Esophagus squamous epithelium (tissue), 5 donors: Measurements from ENCODE around the gene SNX32. TPM values are rescaled to one million over a fixed set of nuclear protein-coding genes. Genes with fewer than 3 reads are reported as not detected.

ENCODE experiments used
- DNase-seq: peaks from one replicate; lab custom pipeline; 2025; lab: John Stamatoyannopoulos, UW
- H3K27ac ChIP-seq, 4 donors: fragments of 200-600 bp; sonication (generic); one replicate each; pipeline ENCODE4 v1.5.1; 2016 to 2019; ENCODE audit warnings: mild to moderate bottlenecking in 1 of 4
- H3K27me3 ChIP-seq, 4 donors: fragments of 200-600 bp; sonication (generic); 1 replicate in 3 of 4; 2 replicates in 1 of 4; pipeline versions ENCODE4 v1.5.1 to v1.6.0; 2017 to 2021; ENCODE audit warnings: antibody characterized with exemption in 1 of 4
- H3K36me3 ChIP-seq, 3 donors: fragments of 200-600 bp; sonication (generic); one replicate each; pipeline ENCODE4 v1.5.1; 2016 to 2019
- H3K4me1 ChIP-seq, 3 donors: fragments of 200-600 bp; sonication (generic); one replicate each; pipeline ENCODE4 v1.5.1; 2017 to 2019
- H3K4me3 ChIP-seq, 4 donors: fragments of 200-600 bp; sonication (generic); 1 replicate in 3 of 4; 2 replicates in 1 of 4; pipeline ENCODE4 v1.5.1; 2016 to 2019; ENCODE audit warnings: mild to moderate bottlenecking in 2 of 4, moderate library complexity in 1 of 4
- H3K9me3 ChIP-seq, 3 donors: fragments of 200-600 bp; sonication (generic); one replicate each; pipeline ENCODE4 v1.5.1; 2016 to 2019
- POLR2A ChIP-seq, 4 donors: fragments of 450-650 bp; IDR thresholded peaks; one replicate each; pipeline ENCODE4 v1.6.1; 2017; ENCODE audit warnings: antibody characterized with exemption in 4 of 4, mild to moderate bottlenecking in 4 of 4, moderate library complexity in 3 of 4
- WGBS, 2 donors: methylation state at CpG; one replicate each; pipeline ENCODE4 v1.1.5; 2018; 5-methylcytosine and 5-hydroxymethylcytosine counted together
- intact Hi-C: fragments of 100-400 bp; cut with DNase I; formaldehyde crosslinking; loops from one replicate; pipeline ENCODE4 v1.15.0; 2022
- total RNA-seq, 4 donors: library from RNA; depleted of rRNA; stranded (reverse); fragments of >200 nt; gene quantifications; one replicate each; pipeline ENCODE4 v1.1.0, GENCODE V29; 2016
- TF ChIP-seq, protein P1 (sequence below), 6 experiments: fragments of 450-650 bp in 4 of 6; fragments of 200-600 bp in 2 of 6; sonication (generic) in 2 of 6; IDR thresholded peaks; one replicate each; pipeline ENCODE4 v1.5.1; 2016 to 2019; ENCODE audit warnings: antibody characterized with exemption in 6 of 6, mild to moderate bottlenecking in 4 of 6, moderate library complexity in 4 of 6
- donor health status: DM: yes; HTN: yes; CAD: no.

SNX32 gene
- total RNA-seq, 4 donors from 2014 or later = 0.38 TPM; not detected in 3

GRCh38 chr11:65859095-65859811 is 25.5 kb downstream of the SNX32 start:
- TF ChIP-seq, protein P1, sequence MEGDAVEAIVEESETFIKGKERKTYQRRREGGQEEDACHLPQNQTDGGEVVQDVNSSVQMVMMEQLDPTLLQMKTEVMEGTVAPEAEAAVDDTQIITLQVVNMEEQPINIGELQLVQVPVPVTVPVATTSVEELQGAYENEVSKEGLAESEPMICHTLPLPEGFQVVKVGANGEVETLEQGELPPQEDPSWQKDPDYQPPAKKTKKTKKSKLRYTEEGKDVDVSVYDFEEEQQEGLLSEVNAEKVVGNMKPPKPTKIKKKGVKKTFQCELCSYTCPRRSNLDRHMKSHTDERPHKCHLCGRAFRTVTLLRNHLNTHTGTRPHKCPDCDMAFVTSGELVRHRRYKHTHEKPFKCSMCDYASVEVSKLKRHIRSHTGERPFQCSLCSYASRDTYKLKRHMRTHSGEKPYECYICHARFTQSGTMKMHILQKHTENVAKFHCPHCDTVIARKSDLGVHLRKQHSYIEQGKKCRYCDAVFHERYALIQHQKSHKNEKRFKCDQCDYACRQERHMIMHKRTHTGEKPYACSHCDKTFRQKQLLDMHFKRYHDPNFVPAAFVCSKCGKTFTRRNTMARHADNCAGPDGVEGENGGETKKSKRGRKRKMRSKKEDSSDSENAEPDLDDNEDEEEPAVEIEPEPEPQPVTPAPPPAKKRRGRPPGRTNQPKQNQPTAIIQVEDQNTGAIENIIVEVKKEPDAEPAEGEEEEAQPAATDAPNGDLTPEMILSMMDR (IDR thresholded peaks at IDR 0.05) = peak in 1 of 6 experiments; percentile 25
- peak in 3 of 4 donors; percentile 87 to 96 (median 93) for TF ChIP-seq POLR2A (IDR thresholded peaks at IDR 0.05)
- WGBS, 2 donors = 1% methylated on average over 14 to 30 of the region's 46 CpGs

GRCh38 chr11:65859812-65860277 is 26.1 kb downstream of the SNX32 start:
- Histone ChIP-seq H3K27ac (peak overlapping the region; percentile 96 to 98 (median 97)), H3K4me1 (peaks cover 27 to 74% (median 34%) of the 10 kb centered on the region in 3 donors)
- intact Hi-C loops = no loop called here

More at GRCh38 chr11:65859095-65859811, 25.5 kb downstream of the SNX32 start:
- H3K27me3 ChIP-seq = no peaks in the 10 kb centered on the region
- no peaks in the 10 kb centered on the region for H3K9me3 ChIP-seq
- H3K36me3 ChIP-seq = peaks cover 16 to 50% (median 38%) of the 10 kb centered on the region in 3 donors
- H3K27ac ChIP-seq = peak overlapping the region; percentile 96 to 98 (median 97)
- H3K4me1 ChIP-seq = peaks cover 27 to 80% (median 34%) of the 10 kb centered on the region in 3 donors
- DNase-seq = peak; percentile 98
- H3K4me3 ChIP-seq = peak overlapping the region; percentile 83 to 94 (median 86)
- intact Hi-C loops = no loop called here

GRCh38 chr11:65860278-65861164 is 26.8 kb downstream of the SNX32 start, which contains the start of gene MUS81:
Gene MUS81, plus strand, starts transcription at chr11:65860433. Its CDS starts 321 bp downstream, at chr11:65860754.
- H3K27ac ChIP-seq = peak within 1 kb of the TSS; percentile 96 to 98 (median 97)
- TF ChIP-seq, protein P1 (IDR thresholded peaks at IDR 0.05) = peak; percentile 74 to 95 (median 92)
- TF ChIP-seq POLR2A (IDR thresholded peaks at IDR 0.05) = peak in 3 of 4 donors; percentile 33 to 77 (median 75)
- peaks cover 27 to 68% (median 29%) of the 10 kb centered on the region in 3 donors for H3K4me1 ChIP-seq
- H3K9me3 ChIP-seq = no peaks in the 10 kb centered on the region
- peak within 1 kb of the TSS; percentile 83 to 94 (median 86) for H3K4me3 ChIP-seq
- 0 to 1% methylated on average over 14 to 22 of the region's 78 CpGs for WGBS, 2 donors
- no peaks in the 10 kb centered on the region for H3K27me3 ChIP-seq
- peaks cover 17 to 50% (median 38%) of the 10 kb centered on the region in 3 donors for H3K36me3 ChIP-seq
- peak; percentile 84 for DNase-seq
- intact Hi-C loops = no loop called here

More at GRCh38 chr11:65859812-65860277, 26.1 kb downstream of the SNX32 start:
- no peaks in the 10 kb centered on the region for H3K27me3 ChIP-seq
- no peak for TF ChIP-seq POLR2A (IDR thresholded peaks at IDR 0.05)
- TF ChIP-seq, protein P1 (IDR thresholded peaks at IDR 0.05) = no peak
- no peaks in the 10 kb centered on the region for H3K9me3 ChIP-seq
- peak overlapping the region; percentile 83 to 94 (median 86) for H3K4me3 ChIP-seq
- no peak for DNase-seq
- WGBS, 2 donors = 0 to 2% methylated on average over 16 of the region's 16 CpGs
- H3K36me3 ChIP-seq = peaks cover 17 to 50% (median 38%) of the 10 kb centered on the region in 3 donors

- 0 to 7% methylated on average over 3 to 10 of the region's 14 CpGs for WGBS, 2 donors
- H3K27ac ChIP-seq = peak overlapping the region; percentile 96 to 98 (median 97)
- H3K9me3 ChIP-seq = no peaks in the 10 kb centered on the region
- peak overlapping the region; percentile 83 to 94 (median 86) for H3K4me3 ChIP-seq
- peaks cover 17 to 50% (median 39%) of the 10 kb centered on the region in 3 donors for H3K36me3 ChIP-seq
- intact Hi-C loops = no loop called here
- no peak for DNase-seq
- no peak for TF ChIP-seq POLR2A (IDR thresholded peaks at IDR 0.05)
- TF ChIP-seq, protein P1 (IDR thresholded peaks at IDR 0.05) = no peak
- peaks cover 23 to 61% (median 26%) of the 10 kb centered on the region in 3 donors for H3K4me1 ChIP-seq
- no peaks in the 10 kb centered on the region for H3K27me3 ChIP-seq
Measured at GRCh38 chr11:65861165-65861505, 27.4 kb downstream of the SNX32 start.
